H9 (cell line): Measurements from ENCODE around the gene PGA3. TPM values are rescaled to one million over a fixed set of nuclear protein-coding genes. Genes with fewer than 3 reads are reported as not detected.

Experiments
- DNase-seq: peaks from one replicate; pipeline ENCODE4 v3.0.0-alpha.2; 2017
- H2AFZ ChIP-seq: one replicate; pipeline ENCODE4 v1.6.1; 2013; ENCODE audit warnings: mild to moderate bottlenecking, low read length, control low read depth, moderate library complexity
- H2AK5ac ChIP-seq: 2 replicates; pipeline ENCODE4 v1.6.1; 2013; ENCODE audit warnings: low read length, control low read depth, mixed read lengths; ENCODE audit not compliant: insufficient read length
- H2BK120ac ChIP-seq: one replicate; pipeline ENCODE4 v1.6.1; 2013; ENCODE audit warnings: low read depth, mild to moderate bottlenecking, low read length, control low read depth, inconsistent platforms; ENCODE audit not compliant: poor library complexity, severe bottlenecking
- H2BK12ac ChIP-seq: 2 replicates; pipeline ENCODE4 v1.6.1; 2013; ENCODE audit warnings: low read length, control low read depth, mixed read lengths, low read depth; ENCODE audit not compliant: insufficient read length
- H2BK15ac ChIP-seq: 2 replicates; pipeline ENCODE4 v1.6.1; 2013; ENCODE audit warnings: low read depth, low read length, control low read depth
- H2BK20ac ChIP-seq: one replicate; pipeline ENCODE4 v1.6.1; 2013; ENCODE audit warnings: low read depth, mild to moderate bottlenecking, low read length, control low read depth, inconsistent platforms; ENCODE audit not compliant: poor library complexity, severe bottlenecking
- H2BK5ac ChIP-seq: 2 replicates; pipeline ENCODE4 v1.6.1; 2013; ENCODE audit warnings: low read length, control low read depth, mixed read lengths; ENCODE audit not compliant: insufficient read length
- H3K14ac ChIP-seq: 2 replicates; pipeline ENCODE4 v1.6.1; 2013; ENCODE audit warnings: low read length, control low read depth; ENCODE audit not compliant: insufficient read depth
- H3K18ac ChIP-seq: 2 replicates; pipeline ENCODE4 v1.6.1; 2013; ENCODE audit warnings: low read depth, mild to moderate bottlenecking, mixed read lengths, low read length, control low read depth; ENCODE audit not compliant: insufficient read length
- H3K23ac ChIP-seq: 2 replicates; pipeline ENCODE4 v1.6.1; 2013; ENCODE audit warnings: low read length, control low read depth, mixed read lengths, low read depth; ENCODE audit not compliant: insufficient read length
- H3K23me2 ChIP-seq: 2 replicates; pipeline ENCODE4 v1.6.1; 2013; ENCODE audit warnings: low read depth, mild to moderate bottlenecking, mixed read lengths, low read length, control low read depth; ENCODE audit not compliant: insufficient read length, poor library complexity, severe bottlenecking
- H3K27ac ChIP-seq: 2 replicates; pipeline ENCODE4 v1.5.1; 2013; ENCODE audit warnings: low read length, control low read depth, mixed read lengths, low read depth; ENCODE audit not compliant: insufficient read length
- H3K27me3 ChIP-seq: 2 replicates; pipeline ENCODE4 v1.6.1; 2013; ENCODE audit warnings: low read length, control low read depth, inconsistent platforms; ENCODE audit not compliant: insufficient read depth
- H3K4ac ChIP-seq: 2 replicates; pipeline ENCODE4 v1.6.1; 2013; ENCODE audit warnings: low read depth, mild to moderate bottlenecking, control low read depth, inconsistent platforms, low read length, moderate library complexity
- H3K4me1 ChIP-seq: 2 replicates; pipeline ENCODE4 v1.6.1; 2013; ENCODE audit warnings: low read length, control low read depth, inconsistent platforms; ENCODE audit not compliant: insufficient read depth
- H3K4me2 ChIP-seq: 2 replicates; pipeline ENCODE4 v1.6.1; 2013; ENCODE audit warnings: low read length, control low read depth, mixed read lengths; ENCODE audit not compliant: insufficient read length, insufficient read depth
- H3K56ac ChIP-seq: 2 replicates; pipeline ENCODE4 v1.6.1; 2013; ENCODE audit warnings: low read depth, mild to moderate bottlenecking, mixed read lengths, low read length, control low read depth; ENCODE audit not compliant: insufficient read length
- H3K79me1 ChIP-seq: 2 replicates; pipeline ENCODE4 v1.6.1; 2013; ENCODE audit warnings: low read depth, mild to moderate bottlenecking, moderate library complexity, low read length, control low read depth, inconsistent platforms; ENCODE audit not compliant: insufficient read depth, poor library complexity, severe bottlenecking
- H3K79me2 ChIP-seq: 2 replicates; pipeline ENCODE4 v1.6.1; 2013; ENCODE audit warnings: low read length, control low read depth, inconsistent platforms; ENCODE audit not compliant: insufficient read depth
- H3K9ac ChIP-seq: 2 replicates; pipeline ENCODE4 v1.6.1; 2013; ENCODE audit warnings: low read length, control low read depth, mixed read lengths; ENCODE audit not compliant: insufficient read length; ENCODE audit errors: extremely low read depth
- H3K9me3 ChIP-seq: one replicate; pipeline ENCODE4 v1.6.1; 2013; ENCODE audit warnings: low read depth, low read length, inconsistent platforms; ENCODE audit not compliant: control insufficient read depth
- H3T11ph ChIP-seq: one replicate; pipeline ENCODE4 v1.6.1; 2013; ENCODE audit warnings: mild to moderate bottlenecking, low read length, control low read depth, inconsistent platforms
- H4K20me1 ChIP-seq: one replicate; pipeline ENCODE4 v1.6.1; 2013; ENCODE audit not compliant: control insufficient read depth, insufficient read length, insufficient read depth
- H4K5ac ChIP-seq: 2 replicates; pipeline ENCODE4 v1.6.1; 2013; ENCODE audit warnings: low read depth, mild to moderate bottlenecking, mixed read lengths, low read length, control low read depth; ENCODE audit not compliant: insufficient read length
- H4K8ac ChIP-seq: replicated peaks from 2 replicates; pipeline ENCODE4 v1.6.1; 2013; ENCODE audit warnings: low read length, control low read depth, mixed read lengths, low read depth; ENCODE audit not compliant: insufficient read length
- H4K91ac ChIP-seq: 2 replicates; pipeline ENCODE4 v1.6.1; 2013; ENCODE audit warnings: low read depth, mild to moderate bottlenecking, moderate library complexity, mixed read lengths, low read length, control low read depth; ENCODE audit not compliant: insufficient read length
- H3K27ac Mint-ChIP-seq, 3 experiments: 2 replicates in 2 of 3; 3 replicates in 1 of 3; pipeline ENCODE4 v1.8.0; 2020 to 2021; ENCODE audit warnings: mixed read lengths in 3 of 3, mild to moderate bottlenecking in 1 of 3, moderate library complexity in 1 of 3
- H3K27me3 Mint-ChIP-seq: 2 replicates; pipeline ENCODE4 v1.8.0; 2021; ENCODE audit warnings: low read depth, mild to moderate bottlenecking, moderate library complexity, mixed read lengths
- H3K36me3 Mint-ChIP-seq, 3 experiments: 2 replicates in 2 of 3; 3 replicates in 1 of 3; pipeline ENCODE4 v1.8.0; 2020 to 2021; ENCODE audit warnings: low read depth in 3 of 3, mixed read lengths in 3 of 3; ENCODE audit not compliant: insufficient read depth in 1 of 3
- H3K4me1 Mint-ChIP-seq, 2 experiments: 2 replicates each; pipeline ENCODE4 v1.8.0; 2020; ENCODE audit warnings: mixed read lengths in 2 of 2
- H3K4me3 Mint-ChIP-seq, 2 experiments: 2 replicates in 1 of 2; 3 replicates in 1 of 2; pipeline ENCODE4 v1.8.0; 2020 to 2021; ENCODE audit warnings: mild to moderate bottlenecking in 2 of 2, mixed read lengths in 2 of 2, moderate library complexity in 1 of 2
- H3K9me3 Mint-ChIP-seq, 2 experiments: 2 replicates in 1 of 2; 3 replicates in 1 of 2; pipeline ENCODE4 v1.8.0; 2020; ENCODE audit warnings: mild to moderate bottlenecking in 2 of 2, mixed read lengths in 2 of 2, moderate library complexity in 1 of 2
- CTCF ChIP-seq: fragments of 200-600 bp; sonication (generic); conservative IDR thresholded peaks from 3 replicates; pipeline ENCODE4 v1.8.0; 2021; ENCODE audit warnings: antibody characterized with exemption, mild to moderate bottlenecking
- WGBS: extraction: QIAGEN DNeasy Blood & Tissue Kit; methylation state at CpG from one replicate; pipeline ENCODE4 v1.1.7; 2013; ENCODE audit warnings: missing lambda C conversion rate, low lambda C conversion rate, mixed read lengths; ENCODE audit not compliant: insufficient read length; ENCODE audit errors: extremely low coverage; 5-methylcytosine and 5-hydroxymethylcytosine counted together
- total RNA-seq: library from RNA; stranded (reverse); gene quantifications from 2 replicates; pipeline ENCODE4 v1.2.1, GENCODE V29; 2021

The PGA3 gene
- total RNA-seq, 1 experiment from 2014 or later, result not detected

DNA sequence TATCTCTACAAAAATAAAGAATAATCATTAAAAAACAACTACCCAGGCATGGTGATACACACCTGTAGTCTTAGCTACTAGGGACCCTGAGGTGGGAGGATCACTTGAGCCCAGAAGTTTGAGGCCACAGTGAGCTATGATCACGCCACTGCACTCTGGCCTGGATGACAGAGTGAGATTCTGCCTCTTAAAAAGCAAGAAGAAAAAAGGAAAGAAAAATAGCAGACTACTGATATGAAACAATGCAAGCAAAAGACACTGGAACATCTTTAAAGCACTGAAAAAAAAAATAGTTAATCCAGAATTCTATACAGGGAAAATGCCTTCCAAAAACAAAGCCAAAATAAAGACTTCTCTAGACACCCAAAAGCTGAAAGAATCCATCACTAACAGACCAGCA, 48.0 kb upstream of the PGA3 start:
- no peak overlapping the region for H3K23ac ChIP-seq
- no peaks in the 10 kb centered on the region for H3K27me3 ChIP-seq
- peaks cover 9 to 26% (median 20%) of the 10 kb centered on the region in 3 experiments for H3K36me3 Mint-ChIP-seq
- no peak overlapping the region for H4K8ac ChIP-seq
- no peaks in the 10 kb centered on the region for H3K9me3 ChIP-seq
- no peak overlapping the region for H4K5ac ChIP-seq
- peaks cover 3 to 11% of the 10 kb centered on the region in 2 experiments; a peak in 3 of 5 replicates for H3K9me3 Mint-ChIP-seq
- no peak overlapping the region for H2AK5ac ChIP-seq
- no peak overlapping the region for H2BK15ac ChIP-seq
- peaks cover 3% of the 10 kb centered on the region for H3K79me1 ChIP-seq
- H3K27ac Mint-ChIP-seq, result no peak overlapping the region
- H3K9ac ChIP-seq, result no peak overlapping the region
- peaks cover 47 to 53% of the 10 kb centered on the region in 2 experiments for H3K4me1 Mint-ChIP-seq
- peaks cover 3% of the 10 kb centered on the region; the same call in 1 of the 2 replicates for H3K79me2 ChIP-seq
- no peak overlapping the region for H3T11ph ChIP-seq
- no peak overlapping the region for H2BK120ac ChIP-seq
- H3K14ac ChIP-seq, result no peak overlapping the region
- H4K91ac ChIP-seq, result no peak overlapping the region
- WGBS, result no CpG with 5 or more reads among the region's 1 CpG
- no peak overlapping the region for H3K4ac ChIP-seq
- H4K20me1 ChIP-seq, result no peaks in the 10 kb centered on the region
- no peak overlapping the region for H3K18ac ChIP-seq
- H3K23me2 ChIP-seq, result no peaks in the 10 kb centered on the region
- no peaks in the 10 kb centered on the region for H3K27me3 Mint-ChIP-seq
- no peak for DNase-seq
- no peak overlapping the region for H3K56ac ChIP-seq
- no peak overlapping the region for H2BK5ac ChIP-seq
- H3K4me1 ChIP-seq, result no peaks in the 10 kb centered on the region
- H3K27ac ChIP-seq, result no peak overlapping the region
- no peak overlapping the region for H2AFZ ChIP-seq
- H3K4me3 Mint-ChIP-seq, result no peak overlapping the region
- TF ChIP-seq CTCF, result no peak
- no peak overlapping the region for H2BK20ac ChIP-seq
- H3K4me2 ChIP-seq, result no peak overlapping the region
- no peak overlapping the region for H2BK12ac ChIP-seq
